Left colon (tissue), 2 donors: ENCODE data around the gene POLR2C. TPM values are rescaled to one million over a fixed set of nuclear protein-coding genes. Genes with fewer than 3 reads are reported as not detected.
"Not testable (repeated sequence)": the region's sequence is repeated elsewhere in the genome, so short reads cannot be mapped to it uniquely, and the experiment has no call there.

Source experiments
- ATAC-seq: fragments of 200-7000 bp; cut with Tn5 transposase; one replicate; pipeline ENCODE4 v1.9.1; 2020; ENCODE audit warnings: mild to moderate bottlenecking, moderate library complexity
- DNase-seq, 2 donors: peaks; one replicate each; pipeline ENCODE4 v3.0.0-alpha.2; 2020
- intact Hi-C, 2 donors: fragments of 100-400 bp; cut with DNase I in 1 of 2; cut with micrococcal nuclease in 1 of 2; formaldehyde crosslinking; loops; one replicate each; pipeline versions ENCODE4 v1.11.2 to v1.14.0; 2022; cut with DNase I, micrococcal nuclease
- total RNA-seq, 2 donors: library from RNA; stranded (reverse); fragmentation: NEBNext Ultra II Directional; extraction: Animal tissue kit (Norgen Biotek cat#: 25700); gene quantifications; one replicate each; pipeline ENCODE4 v1.2.1, GENCODE V29; 2021
- donor health status: DM: no; HTN: no; CAD: no.
- donor health status: DM: yes; HTN: yes; CAD: no.

POLR2C gene
- total RNA-seq, 2 donors from 2014 or later: 48.9 to 50.0 TPM

- intact Hi-C loops: no loop called here
- no peak for DNase-seq
- no peak for ATAC-seq
Observed at GRCh38 chr16:57489229-57489628, 26.8 kb downstream of the POLR2C start.

GRCh38 chr16:57493767-57494166 is 31.3 kb downstream of the POLR2C start:
- ATAC-seq: no peak

GRCh38 chr16:57497121-57497520 is 34.6 kb downstream of the POLR2C start:
- no peak for DNase-seq
- no peak for ATAC-seq
- intact Hi-C loops: no loop called here

More at GRCh38 chr16:57493767-57494166, 31.3 kb downstream of the POLR2C start:
- no peak for DNase-seq
- intact Hi-C loops: no loop called here

GRCh38 chr16:57498031-57498430 is 35.6 kb downstream of the POLR2C start:
- no peak for ATAC-seq
- no peak for DNase-seq
- intact Hi-C loops: no loop called here

- DNase-seq, intact Hi-C loops, ATAC-seq: not testable (repeated sequence)
Observed at GRCh38 chr16:57499941-57500340, 37.5 kb downstream of the POLR2C start.

- DNase-seq (no peak), ATAC-seq (no peak)
- intact Hi-C loops: no loop called here
Observed at GRCh38 chr16:57500578-57501111, 38.2 kb downstream of the POLR2C start.

- ATAC-seq (no peak), DNase-seq (no peak)
- intact Hi-C loops: no loop called here
Observed at GRCh38 chr16:57501492-57501891, 39.0 kb downstream of the POLR2C start.

- ATAC-seq (no peak), DNase-seq (no peak)
- intact Hi-C loops: no loop called here
Observed at GRCh38 chr16:57502048-57502775, 39.7 kb downstream of the POLR2C start.

GRCh38 chr16:57503366-57503765 is 40.9 kb downstream of the POLR2C start:
- DNase-seq (no peak), ATAC-seq (no peak)
- intact Hi-C loops: no loop called here

GRCh38 chr16:57504001-57504400 is 41.5 kb downstream of the POLR2C start:
- DNase-seq (no peak), ATAC-seq (no peak)

GRCh38 chr16:57504491-57504890 is 42.0 kb downstream of the POLR2C start:
- ATAC-seq (no peak), DNase-seq (no peak)
- intact Hi-C loops: no loop called here

More at GRCh38 chr16:57504001-57504400, 41.5 kb downstream of the POLR2C start:
- intact Hi-C loops: no loop called here

- ATAC-seq (no peak), DNase-seq (no peak)
- intact Hi-C loops: no loop called here
Observed at GRCh38 chr16:57505169-57505568, 42.7 kb downstream of the POLR2C start.

- no peak for ATAC-seq
- intact Hi-C loops: no loop called here
- no peak for DNase-seq
Observed at GRCh38 chr16:57507136-57508034, 44.9 kb downstream of the POLR2C start.

GRCh38 chr16:57508035-57508425 is 45.6 kb downstream of the POLR2C start:
- DNase-seq (no peak), ATAC-seq (no peak)
- intact Hi-C loops: no loop called here

- ATAC-seq (no peak), DNase-seq (no peak)
- intact Hi-C loops: no loop called here
Observed at GRCh38 chr16:57509231-57509923, 46.9 kb downstream of the POLR2C start.

- DNase-seq (no peak), ATAC-seq (no peak)
- intact Hi-C loops: no loop called here
Observed at GRCh38 chr16:57510016-57510871, 47.8 kb downstream of the POLR2C start.

GRCh38 chr16:57512296-57513001 is 50.0 kb downstream of the POLR2C start:
- DNase-seq: no peak

More at GRCh38 chr16:57512296-57513001, 50.0 kb downstream of the POLR2C start:
- intact Hi-C loops: no loop called here
- no peak for ATAC-seq
